ENCODE data around the gene BFSP1.
A peak's percentile ranks its signal among the peaks of the same experiment; 100 is the strongest.

Gene BFSP1

DNA sequence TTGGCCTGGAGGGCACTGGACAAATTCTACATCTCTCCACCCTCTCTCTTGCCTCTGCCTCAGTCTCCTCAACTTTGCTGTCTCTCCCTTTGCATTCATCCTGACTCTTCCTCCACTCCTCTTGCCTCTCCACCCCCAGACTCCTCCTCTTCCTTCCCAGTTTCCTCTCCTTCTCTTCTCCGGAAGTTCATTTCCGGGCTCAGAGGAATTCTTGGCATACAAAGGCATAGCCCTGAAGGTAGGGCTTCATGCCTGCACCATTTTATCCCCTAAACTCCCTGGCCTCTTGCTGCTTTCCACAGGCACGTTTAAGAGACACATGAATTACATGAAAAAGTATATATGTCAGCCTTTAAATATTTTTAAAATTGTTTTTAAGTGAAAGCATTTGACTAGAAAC lies 10.6 kb downstream of the BFSP1 start:
- DNase-seq (ENCODE audit: low spot score) = no peak

DNA sequence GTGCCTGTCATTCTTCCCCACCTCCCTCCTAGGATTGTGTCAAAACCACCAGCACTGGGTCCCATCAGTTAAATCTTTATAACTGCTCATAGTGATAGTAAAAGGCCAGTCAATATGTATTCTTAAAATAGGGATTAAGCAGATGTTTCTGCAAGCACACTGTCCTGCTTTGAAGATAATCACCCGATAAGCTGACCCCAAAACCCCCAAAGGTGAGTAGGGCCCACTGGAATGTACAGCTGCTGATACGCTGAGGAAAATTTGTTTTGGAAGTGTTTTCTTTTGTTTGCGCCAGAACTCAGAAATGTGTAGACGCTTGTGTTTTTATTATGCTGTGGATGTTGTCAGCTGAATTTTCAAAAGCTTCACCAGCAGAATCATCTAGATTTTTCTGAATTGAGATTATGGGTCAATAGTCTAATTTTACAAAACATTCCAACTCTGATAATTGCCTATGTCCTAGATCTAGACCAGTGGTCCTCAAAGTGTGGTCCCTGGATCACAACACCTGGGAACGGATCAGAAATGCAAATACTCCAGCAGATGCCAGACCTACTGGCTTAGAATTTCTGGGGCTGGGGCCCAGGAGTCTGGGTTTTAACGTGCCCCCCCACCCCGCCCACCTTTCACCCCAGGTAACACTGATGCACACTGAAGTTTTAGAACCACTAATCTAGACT lies 11.4 kb downstream of the BFSP1 start:
- DNase-seq (ENCODE audit: low spot score) = no peak

DNA sequence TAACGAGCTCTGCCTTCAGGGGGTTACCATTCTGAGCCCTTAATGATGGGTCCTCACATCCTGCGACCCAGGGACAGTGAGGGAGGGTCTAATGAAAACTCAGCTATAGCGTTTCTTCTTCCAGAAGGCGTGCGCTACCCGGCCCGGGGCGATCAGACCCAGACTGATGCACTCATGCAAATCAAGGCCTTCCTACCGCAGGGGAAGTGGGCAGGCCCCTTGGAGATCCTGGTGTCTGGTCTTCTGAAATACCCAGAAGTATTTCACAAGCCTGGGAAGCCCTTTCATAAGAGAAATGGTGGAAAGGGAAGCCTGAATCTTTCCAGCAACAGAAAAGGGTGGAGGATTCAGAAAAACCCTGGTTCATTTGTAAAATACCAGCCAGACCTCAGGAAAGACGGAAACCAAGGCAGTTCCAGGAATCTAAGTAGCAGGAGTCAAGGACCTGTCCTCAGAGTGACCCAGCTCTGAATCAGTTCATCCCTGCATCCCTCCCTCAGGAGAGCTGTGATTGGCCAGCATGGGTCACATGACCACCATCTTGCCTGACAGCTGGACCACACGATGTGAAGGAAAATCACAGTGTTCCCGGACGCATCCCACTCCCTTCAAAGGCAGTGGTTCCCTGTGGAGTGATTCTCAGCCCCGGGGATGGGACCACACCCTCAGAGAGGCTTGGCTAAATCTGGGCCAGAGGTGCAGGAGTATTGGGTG lies 12.7 kb downstream of the BFSP1 start:
- DNase-seq (ENCODE audit: low spot score) = peak; percentile 41

DNA sequence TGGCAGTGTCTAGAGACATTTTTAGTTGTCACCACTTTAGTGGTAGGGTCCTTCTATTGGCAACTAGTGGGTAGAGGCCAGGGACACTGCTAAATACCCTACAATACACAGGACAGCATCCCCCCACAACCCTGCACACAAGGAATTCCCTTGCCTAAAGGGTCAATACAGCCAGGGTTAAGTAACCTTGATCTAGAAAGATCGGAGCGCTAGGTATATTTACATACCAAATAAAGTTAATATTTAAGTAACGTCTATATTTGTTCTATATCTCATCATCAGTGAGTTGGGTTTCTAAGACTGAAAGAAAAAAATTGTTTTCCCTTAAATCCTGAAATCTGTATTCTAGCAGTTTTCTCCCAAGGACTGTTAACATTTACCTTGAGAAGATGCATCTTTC lies 16.1 kb downstream of the BFSP1 start:
- no peak for DNase-seq (ENCODE audit: low spot score)

DNA sequence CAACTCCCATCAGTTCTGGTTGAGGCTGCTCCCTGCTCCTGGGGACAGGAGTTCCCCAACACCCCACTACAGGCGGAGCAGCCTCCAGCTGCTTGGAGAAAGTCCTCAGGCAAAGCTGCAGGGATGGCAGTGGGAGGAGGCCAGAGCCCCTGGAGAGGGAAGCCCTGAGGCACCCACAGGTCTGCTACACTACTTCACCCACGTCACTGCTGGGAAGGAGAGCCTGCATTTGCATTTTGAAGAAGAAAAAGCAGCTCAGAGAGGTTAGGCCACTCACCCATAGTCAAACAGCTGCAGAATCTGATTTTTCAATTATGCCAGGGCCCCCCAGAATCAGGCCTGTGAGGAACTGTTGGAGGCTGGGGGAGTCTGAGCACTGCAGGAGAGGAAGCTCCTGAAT lies 17.2 kb downstream of the BFSP1 start:
- no peak for DNase-seq (ENCODE audit: low spot score)

DNA sequence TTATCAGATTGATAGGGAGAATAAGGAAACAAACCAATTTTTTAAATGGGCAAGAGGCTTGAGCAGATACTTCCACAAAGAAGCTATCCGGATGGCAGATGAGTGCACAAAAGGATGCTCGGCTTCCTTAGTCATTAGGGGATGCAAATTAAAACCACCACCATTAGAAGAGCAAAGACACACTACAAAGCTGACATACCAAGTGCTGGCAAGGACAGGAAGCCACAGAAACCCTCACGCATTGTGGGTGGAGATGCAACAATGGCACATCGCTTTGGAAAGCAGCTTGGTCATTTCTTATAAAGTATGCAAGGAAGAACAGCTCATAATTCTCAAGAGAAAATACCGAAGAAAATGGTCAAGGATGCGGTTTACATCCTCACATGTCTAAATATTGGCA lies 19.8 kb downstream of the BFSP1 start:
- DNase-seq (ENCODE audit: low spot score) = no peak

DNA sequence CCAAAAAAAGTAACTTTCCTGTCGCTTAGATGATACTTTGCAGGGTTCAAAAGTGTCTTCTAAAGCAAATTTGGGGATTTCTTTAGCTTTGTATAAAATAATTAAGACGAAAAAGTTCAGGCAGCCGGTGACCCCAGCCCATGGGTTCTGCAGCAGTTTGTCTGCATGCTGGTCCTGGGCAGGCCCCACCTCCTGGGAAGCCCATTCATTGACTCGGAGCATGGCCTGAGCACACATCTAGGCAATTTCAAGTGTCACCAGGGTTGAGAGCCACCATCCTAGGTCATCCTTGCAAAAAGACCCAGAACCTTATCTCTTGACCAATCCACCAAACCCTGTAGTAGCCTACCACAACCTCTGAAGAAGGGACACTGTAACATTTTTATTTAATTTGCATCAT lies 20.6 kb downstream of the BFSP1 start:
- DNase-seq (ENCODE audit: low spot score) = no peak

DNA sequence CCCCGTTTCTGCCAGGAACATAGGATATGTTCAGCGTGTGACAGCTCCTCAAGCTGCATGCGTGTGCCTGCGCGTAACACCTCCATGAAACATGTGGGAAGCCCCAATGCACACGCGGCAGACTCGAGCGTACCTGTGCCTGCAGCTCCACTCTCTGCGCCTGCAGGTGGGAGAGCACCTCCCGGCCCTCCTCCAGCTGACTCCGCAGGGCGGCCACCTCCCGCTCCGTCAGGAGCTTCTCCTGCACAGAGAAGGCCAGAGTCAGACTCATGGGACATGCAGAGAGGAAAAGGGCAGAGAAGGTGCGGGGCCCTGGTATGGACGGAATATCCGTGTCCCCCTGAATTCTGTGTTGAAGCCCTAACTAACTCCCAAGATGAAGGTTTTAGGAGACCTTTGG lies 22.4 kb downstream of the BFSP1 start:
- DNase-seq (ENCODE audit: low spot score) = no peak

DNA sequence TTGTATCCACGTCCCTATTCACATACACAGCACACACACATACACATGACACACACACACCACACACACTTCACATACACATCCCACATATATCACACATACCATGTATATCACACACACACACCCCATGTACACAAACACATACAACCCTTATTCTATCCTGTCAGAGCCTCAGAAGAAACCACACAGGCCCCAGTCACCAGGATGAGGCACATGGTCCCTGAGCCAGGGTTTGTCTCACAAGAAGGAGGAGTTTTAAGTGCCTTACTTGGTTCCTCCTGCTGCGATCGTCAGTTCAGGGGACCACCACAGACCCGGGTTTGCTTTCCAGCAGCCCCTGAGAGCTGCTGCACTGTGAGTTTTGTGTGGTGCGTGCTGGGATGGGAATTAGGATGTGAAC lies 23.6 kb downstream of the BFSP1 start:
- DNase-seq (ENCODE audit: low spot score) = no peak

DNA sequence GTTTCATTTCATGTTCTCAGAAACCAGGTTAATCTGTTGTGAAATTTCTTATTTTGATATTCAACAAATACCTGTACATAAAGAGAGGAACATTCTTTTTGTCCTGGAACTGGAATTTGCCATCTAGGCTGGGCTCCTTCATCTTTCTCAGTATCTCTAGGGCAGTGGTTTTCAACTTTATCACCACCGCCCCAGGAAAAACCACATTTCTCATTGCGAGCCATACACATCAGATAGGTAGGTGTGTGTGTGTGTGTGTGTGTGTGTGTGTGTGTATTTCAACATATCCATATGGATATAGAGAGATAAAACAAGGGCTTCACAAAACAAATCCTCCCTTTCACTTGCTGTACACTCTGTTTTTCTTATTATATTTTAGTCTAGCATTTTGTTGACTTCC lies 24.1 kb downstream of the BFSP1 start:
- DNase-seq (ENCODE audit: low spot score) = no peak

DNA sequence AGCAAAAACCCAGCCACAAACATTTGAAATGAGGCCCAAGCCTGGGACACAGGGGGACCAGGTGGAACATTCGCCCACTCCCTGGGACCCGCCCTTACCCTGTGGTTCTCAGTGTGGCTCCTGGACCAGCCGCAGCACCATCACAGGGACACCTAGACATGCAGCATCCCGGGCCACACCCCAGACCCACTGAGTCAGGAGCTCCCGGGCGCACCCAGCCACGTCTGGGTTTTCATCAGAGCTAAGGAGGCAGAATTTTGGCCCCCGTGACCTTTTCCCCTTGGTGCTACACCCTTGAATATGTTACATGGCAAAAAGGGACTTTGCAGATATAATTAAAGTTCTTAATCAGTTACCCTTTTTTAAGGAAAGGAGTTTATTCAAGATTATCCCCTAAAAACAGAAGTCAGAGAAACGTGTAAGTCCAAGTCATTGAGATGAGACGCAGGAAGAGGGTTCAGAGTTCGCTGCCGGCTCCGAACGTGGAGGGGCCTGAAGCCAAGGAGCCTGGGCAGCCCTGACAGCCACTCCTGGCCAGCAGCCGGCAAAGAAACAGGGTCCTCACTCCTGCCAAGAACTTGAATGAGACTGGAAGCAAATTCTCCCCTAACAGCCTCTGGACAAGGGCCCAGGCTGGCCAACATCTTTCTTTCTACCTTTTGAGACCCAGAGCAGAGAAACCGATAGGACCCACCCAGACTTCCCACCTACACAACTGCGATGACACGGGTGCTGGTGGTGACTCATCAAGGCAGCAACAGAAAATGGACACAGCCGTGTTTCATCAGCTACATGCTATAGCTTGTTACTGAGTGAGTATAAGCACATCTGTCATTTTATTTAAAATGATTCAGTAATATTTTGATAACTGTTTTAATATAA lies 25.3 kb downstream of the BFSP1 start:
- DNase-seq (ENCODE audit: low spot score) = no peak

DNA sequence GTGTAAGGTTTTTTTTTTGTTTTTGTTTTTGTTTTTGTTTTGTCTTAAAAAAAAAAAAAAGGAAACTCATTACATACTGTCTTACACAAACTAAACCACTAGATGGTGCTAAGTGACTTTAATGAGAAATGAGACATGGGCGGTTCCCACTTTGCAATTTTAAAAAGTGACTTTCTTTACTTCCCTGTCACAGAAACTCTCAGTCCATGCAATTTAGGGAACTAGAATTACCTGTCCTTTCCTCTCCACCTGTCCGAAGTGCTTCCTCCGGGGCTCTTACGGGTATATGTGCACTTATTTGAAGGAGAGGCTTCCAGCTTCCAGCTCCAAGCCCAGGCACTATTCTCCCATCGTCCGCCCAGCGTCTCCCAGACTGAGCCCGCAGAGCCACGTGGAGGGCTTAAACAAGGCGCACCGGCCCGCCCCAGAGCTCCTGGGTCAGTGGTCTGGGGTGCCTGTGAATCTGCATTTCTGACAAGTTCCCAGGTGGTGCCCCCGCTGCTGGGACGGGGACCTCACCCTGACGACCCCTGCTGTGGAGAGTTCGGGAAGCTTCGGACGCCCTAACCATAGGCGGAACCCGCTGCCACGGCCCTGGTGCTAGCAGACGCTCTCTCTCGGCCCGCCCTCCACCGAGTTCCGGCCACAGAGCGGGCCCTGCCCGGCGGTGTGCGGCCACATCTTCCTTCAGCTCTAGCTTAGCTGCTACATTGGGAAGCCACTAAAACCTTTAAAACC lies 26.1 kb downstream of the BFSP1 start:
- DNase-seq (ENCODE audit: low spot score) = peak; percentile 66

DNA sequence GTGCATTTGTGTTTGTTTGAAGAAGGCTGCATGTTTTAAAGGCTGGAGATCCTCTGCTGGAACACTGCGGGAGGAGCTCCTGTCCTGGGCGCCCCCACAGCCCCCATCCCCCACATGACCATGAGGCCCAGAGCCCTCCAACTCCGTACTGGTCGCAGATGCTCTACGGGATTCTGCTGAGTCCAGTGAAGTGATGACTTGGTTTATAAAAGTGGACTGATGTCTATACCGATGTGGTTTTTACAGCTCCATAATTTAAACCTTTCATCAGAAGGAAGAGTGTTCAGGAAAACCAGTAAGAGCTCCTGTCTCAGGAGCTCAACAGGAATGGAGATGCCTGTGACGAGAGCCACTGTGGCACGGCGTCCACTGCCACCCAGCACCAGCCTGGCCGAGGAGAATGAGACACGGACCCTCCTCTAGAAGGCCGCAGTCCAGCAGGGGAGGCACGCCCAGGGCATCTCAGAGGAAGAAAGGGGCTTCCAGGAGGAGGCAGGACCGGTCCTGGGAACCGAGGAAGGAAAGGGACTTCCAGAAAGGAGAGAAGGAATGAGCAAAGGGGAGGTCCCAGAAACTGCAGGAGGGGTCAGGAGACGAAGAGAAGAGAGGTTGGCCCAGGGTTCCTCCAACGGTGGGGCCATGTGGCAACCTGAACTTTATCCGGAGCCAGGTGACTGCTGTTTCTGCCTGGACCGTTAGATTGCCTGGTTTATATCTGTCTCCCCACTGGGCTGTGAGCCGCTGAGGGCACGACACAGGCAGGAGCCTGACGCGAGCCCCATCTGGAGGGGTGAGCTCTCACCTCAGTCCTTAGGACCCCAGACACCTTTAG lies 26.9 kb downstream of the BFSP1 start:
- DNase-seq (ENCODE audit: low spot score) = no peak

DNA sequence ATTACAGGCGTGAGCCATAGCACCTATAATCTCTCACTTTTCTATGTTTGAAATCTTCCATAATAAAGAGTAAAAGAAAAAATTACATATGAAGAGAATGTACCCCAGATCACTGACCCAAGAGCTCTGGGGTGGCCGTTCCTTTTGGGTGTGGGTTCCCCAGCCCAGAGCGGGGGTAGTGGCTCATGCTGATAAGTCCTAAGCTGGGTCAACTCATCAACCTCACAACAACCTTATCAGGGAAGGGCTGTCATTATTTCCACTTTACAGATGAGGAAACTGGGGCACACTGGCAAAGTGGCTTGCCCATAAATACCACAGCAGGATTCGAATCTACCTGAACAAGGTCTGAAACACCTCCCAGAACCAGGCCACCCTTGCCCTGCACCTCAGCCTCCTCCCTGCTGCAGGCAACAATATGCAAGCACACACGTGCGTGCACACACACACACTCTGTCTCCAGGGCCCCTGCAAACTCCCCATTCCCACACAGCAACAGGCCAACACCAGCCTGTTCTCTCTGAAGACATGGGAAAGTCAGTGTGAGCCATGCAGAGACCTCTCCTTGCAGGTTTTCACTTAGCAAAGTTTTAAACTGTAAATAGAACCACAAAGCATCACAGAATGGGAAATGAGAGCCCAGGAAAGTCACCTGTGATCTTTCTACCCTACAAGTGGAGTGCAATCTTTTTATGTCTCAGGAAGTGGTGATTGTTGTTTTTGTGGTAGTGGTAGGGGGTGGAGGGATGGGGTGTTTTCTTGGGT lies 27.7 kb downstream of the BFSP1 start:
- DNase-seq (ENCODE audit: low spot score) = no peak

DNA sequence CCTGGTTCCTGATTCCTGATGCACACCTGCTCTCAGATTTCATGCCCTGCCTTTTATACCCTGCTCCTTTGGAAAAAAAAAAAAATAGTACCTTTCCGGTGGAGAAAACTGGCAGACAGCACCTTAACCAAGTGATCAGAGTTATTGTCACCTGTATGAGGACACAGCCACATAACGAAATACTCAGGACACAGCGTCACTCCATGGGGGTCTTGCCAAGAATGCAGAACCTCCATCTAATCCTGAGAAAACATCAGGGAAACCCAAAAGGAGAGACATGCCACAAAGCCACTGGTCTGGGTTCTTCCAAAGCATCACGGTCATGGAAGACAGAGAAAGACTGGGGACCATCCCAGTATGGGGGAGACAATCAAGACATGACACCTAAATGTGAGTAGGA lies 29.1 kb downstream of the BFSP1 start:
- no peak for DNase-seq (ENCODE audit: low spot score)

DNA sequence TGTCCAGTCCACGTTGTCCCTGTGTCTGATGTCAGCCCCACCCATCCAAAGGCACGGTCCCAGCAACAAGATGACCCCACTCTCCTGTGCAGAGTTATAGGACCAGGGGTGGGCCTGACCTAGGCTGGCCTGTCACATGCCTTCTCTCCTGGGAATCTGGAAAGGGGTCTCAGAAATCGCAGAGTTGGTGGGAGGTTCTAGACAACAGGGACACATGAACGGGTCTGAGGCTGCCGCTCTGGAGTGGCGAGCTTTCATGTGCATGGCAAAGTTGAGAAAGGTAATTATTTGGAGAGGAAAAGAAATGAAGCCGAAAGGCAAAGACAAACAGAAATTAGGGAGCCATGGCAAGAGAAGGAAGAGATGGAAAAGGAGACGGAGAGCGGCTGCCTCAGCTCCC lies 29.5 kb downstream of the BFSP1 start:
- no peak for DNase-seq (ENCODE audit: low spot score)

DNA sequence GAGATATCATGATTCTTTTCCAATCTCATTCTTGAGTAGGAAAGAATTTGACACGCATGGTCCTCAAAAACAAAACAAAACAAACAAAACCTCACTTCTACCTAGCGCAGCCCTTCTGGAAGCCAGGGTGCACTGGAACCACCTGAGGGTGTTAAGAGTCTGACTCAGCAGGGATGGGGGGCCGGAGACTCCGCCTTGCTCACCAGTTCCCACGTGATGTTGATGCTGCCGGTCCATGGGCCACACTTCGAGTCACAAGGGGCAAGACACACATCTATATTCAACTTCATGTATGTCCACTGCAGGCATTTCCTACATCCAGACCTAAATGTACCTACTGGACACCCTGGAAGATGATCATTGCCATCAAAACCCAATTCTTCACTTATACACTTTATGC lies 30.4 kb downstream of the BFSP1 start:
- DNase-seq (ENCODE audit: low spot score) = no peak

DNA sequence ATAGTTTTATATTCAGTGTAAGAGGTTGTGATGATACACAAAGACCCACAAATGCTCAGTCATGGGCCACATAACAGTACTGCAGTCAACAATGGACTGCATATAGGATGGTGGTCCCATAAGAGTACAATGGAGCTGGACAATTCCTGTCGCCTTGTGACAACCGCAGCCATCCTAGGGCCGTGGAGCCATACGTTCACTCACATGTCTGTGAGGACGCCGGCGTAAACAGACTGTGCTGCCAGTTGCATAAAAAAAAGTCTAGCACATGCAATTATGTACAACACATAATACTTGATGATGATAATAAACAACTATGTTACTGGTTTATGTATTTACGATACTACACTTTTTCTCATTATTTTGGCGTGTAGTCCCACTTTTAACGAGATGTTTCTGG lies 30.9 kb downstream of the BFSP1 start:
- no peak for DNase-seq (ENCODE audit: low spot score)

DNA sequence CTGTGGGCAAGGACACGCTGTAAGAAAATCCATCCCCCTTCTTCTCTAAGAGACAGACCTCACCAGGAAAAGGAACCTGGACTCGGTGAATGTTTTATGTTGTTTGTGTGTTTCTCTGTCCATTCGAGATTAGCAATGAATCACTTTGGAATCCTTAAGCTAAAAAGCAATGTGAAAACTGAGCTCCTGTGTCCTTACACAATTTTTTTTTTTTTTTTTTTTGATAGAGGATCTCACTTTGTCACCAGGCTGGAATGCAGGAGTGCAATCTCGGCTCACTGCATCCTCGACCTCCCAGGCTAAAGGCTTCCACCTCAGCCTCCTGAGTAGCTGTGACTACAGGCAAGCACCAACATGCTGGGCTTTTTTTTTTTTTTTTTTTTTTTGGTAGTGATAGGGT lies 32.1 kb downstream of the BFSP1 start:
- DNase-seq (ENCODE audit: low spot score) = no peak

DNA sequence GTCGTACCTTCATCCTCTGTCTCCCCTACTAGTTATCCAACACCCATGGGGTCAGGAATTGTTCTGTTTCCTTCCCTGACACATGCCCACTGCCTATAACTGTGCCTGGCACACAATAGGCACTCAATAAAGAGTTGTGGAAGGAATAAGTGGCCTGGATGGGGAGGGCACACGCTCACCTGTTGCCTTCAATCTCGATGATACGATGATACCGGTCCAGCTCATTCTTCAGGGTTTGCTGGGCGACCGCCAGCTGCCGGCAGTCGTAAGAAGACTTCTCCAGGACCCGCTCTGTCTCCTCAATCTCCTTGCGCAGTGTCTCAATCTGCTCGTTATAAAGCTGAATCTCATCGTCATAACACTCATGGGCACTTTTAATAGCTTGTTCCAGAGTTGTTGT lies 32.5 kb downstream of the BFSP1 start:
- DNase-seq (ENCODE audit: low spot score) = no peak

Measured in germinal center (tissue), 1 donor.